Measurements from ENCODE around the gene SLC39A1. TPM values are rescaled to one million over a fixed set of nuclear protein-coding genes. Genes with fewer than 3 reads are reported as not detected.
"Not testable (repeated sequence)": the region's sequence is repeated elsewhere in the genome, so short reads cannot be mapped to it uniquely, and the experiment has no call there.

Gene SLC39A1, protein sequence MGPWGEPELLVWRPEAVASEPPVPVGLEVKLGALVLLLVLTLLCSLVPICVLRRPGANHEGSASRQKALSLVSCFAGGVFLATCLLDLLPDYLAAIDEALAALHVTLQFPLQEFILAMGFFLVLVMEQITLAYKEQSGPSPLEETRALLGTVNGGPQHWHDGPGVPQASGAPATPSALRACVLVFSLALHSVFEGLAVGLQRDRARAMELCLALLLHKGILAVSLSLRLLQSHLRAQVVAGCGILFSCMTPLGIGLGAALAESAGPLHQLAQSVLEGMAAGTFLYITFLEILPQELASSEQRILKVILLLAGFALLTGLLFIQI
- total RNA-seq (2022) (124 and 159 TPM in 2 replicates), Bru-seq, nascent RNA (percentile 61 among the genes with signal in this experiment), BruChase-seq, experiment 1, labeled RNA remaining after a 6-hour chase (percentile 84 among the genes with signal in this experiment), BruChase-seq, experiment 2, labeled RNA remaining after a 2-hour chase (percentile 71 among the genes with signal in this experiment)
- long read RNA-seq, transcript SLC39A1-202 (4 exons, 2,084 nt) = major isoform, 109 of 149 reads
- long read RNA-seq, transcript SLC39A1-204 (3 exons, 2,723 nt) = minor isoform, 11 of 149 reads
- long read RNA-seq, partial matches to known transcripts = 0 of 149 reads
- long read RNA-seq, other reads (novel, unspliced or antisense) = 23 of 149 reads

DNA sequence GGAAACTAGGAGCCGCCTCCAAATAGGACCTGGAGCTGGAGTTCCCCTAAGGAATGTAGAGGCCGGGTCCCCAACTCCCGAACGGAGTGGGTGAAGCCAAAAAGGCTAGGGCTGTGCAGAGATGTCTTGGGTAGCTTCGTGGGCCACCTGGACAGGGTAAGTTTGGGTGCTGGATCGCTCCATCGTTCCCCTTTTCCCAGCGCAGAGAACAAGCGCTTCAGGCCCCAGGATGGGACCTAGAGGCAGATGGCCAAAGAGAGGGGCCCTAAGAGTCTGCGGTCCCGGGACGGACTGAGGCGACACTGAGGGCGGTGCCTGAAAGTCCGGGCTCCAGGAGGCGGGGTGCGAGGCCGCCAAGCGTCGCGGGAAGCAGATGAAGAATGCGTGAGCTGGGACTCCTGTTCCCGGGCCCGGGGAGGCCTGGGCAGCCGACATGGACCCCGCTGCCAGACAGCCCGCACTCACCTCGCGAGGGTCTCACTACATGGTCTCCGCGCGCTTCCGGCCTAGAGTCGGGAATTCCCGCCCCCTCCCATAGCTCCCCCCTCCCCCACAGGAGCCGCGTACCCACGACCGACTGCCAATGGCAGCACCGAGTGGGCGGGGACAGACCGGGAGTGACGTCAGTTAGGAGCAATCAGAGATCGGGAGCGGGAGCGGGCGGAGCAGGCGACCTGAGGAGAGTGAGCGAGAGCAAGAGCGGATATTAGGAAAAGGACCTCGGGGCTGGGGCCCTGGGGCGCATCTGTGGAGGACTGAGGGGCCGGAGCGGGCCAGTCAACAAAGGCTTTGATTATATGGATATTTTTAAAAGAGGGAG lies at the start of gene SLC39A1:
Gene SLC39A1, minus strand, starts transcription at position 508 of the 820 bp plus-strand sequence. CDS start 822 bp downstream, outside the sequence.
- Mint-ChIP-seq H3K4me3 (ENCODE audit: unreplicated experiment) (peak within 1 kb of the TSS; percentile 73), H3K36me3 (ENCODE audit: insufficient read depth, unreplicated experiment) (peaks cover 57% of the 10 kb centered on the region), H3K27me3 (ENCODE audit: insufficient read depth, unreplicated experiment) (no peaks in the 10 kb centered on the region), H3K4me1 (ENCODE audit: insufficient read depth, unreplicated experiment) (peaks cover 58% of the 10 kb centered on the region), H3K9me3 (ENCODE audit: unreplicated experiment) (no peaks in the 10 kb centered on the region), H3K27ac (ENCODE audit: low read depth, unreplicated experiment) (peak within 1 kb of the TSS; percentile 72)
- TF ChIP-seq CTCF (IDR thresholded peaks at IDR 0.05; ENCODE audit: unreplicated experiment) = no peak
- intact Hi-C loops (cut with micrococcal nuclease) = loop anchor here (5.0 kb wide), 1 partner anchor 309 kb away; the partner anchor contains the start of gene HAX1
- peak; percentile 99 for DNase-seq (ENCODE audit: unreplicated experiment)
- POLR2A ChIA-PET = interaction anchor here (0.5 to 16.6 kb wide), 43 partner anchors 12 to 1172 kb away, joined by 3 to 647 read pairs (median 4); partner anchors contain the start of genes CHTOP, CRTC2, DENND4B and GATAD2B
- TSS peak; percentile 22 for BruUV-seq (replicated peaks)
- CTCF ChIA-PET = interaction anchor here (0.5 to 5.1 kb wide), 13 partner anchors 11 to 165 kb away, joined by 3 to 40 read pairs (median 4); partner anchors contain the start of genes DENND4B, JTB and RAB13

GRCh38 chr1:154012543-154012942 lies 49.2 kb upstream of the SLC39A1 start:
- DNase-seq (ENCODE audit: unreplicated experiment); H3K27ac Mint-ChIP-seq (ENCODE audit: low read depth, unreplicated experiment); H3K4me3 Mint-ChIP-seq (ENCODE audit: unreplicated experiment); POLR2A ChIA-PET; H3K36me3 Mint-ChIP-seq (ENCODE audit: insufficient read depth, unreplicated experiment); H3K4me1 Mint-ChIP-seq (ENCODE audit: insufficient read depth, unreplicated experiment); BruUV-seq (replicated peaks); H3K27me3 Mint-ChIP-seq (ENCODE audit: insufficient read depth, unreplicated experiment); CTCF ChIA-PET; H3K9me3 Mint-ChIP-seq (ENCODE audit: unreplicated experiment); intact Hi-C loops (cut with micrococcal nuclease): not testable (repeated sequence)

DNA sequence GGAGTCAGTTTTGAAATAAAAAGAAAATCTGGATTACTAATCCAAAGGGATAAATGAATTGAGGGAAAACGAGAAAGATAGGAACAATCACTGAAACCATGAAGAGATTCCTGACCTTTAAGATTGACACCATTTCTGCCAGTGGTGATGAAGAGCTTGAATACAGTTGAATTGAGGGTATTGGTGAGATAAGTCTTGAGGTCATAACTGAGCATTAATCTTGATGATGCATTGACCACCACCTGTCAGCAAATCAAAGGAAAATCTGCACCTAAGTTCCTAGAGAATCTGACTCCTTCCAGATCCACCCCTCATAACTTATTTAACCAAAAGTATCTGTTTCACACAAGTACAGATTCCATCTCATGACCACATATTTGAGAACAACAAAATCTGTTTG lies 48.8 kb upstream of the SLC39A1 start:
- Mint-ChIP-seq H3K4me3 (ENCODE audit: unreplicated experiment) (no peak overlapping the region), H3K9me3 (ENCODE audit: unreplicated experiment) (no peaks in the 10 kb centered on the region), H3K36me3 (ENCODE audit: insufficient read depth, unreplicated experiment) (no peaks in the 10 kb centered on the region), H3K27ac (ENCODE audit: low read depth, unreplicated experiment) (no peak overlapping the region), H3K4me1 (ENCODE audit: insufficient read depth, unreplicated experiment) (peaks cover 7% of the 10 kb centered on the region), H3K27me3 (ENCODE audit: insufficient read depth, unreplicated experiment) (no peaks in the 10 kb centered on the region)
- intact Hi-C loops (cut with micrococcal nuclease) = no loop called here
- no peak for DNase-seq (ENCODE audit: unreplicated experiment)
- ChIA-PET CTCF (interaction anchor here (0.6 kb wide), 2 partner anchors 33 to 356 kb away, joined by 3 to 4 read pairs; no protein-coding TSS in a partner anchor), POLR2A (no interaction called here)
- no peak for TF ChIP-seq CTCF (IDR thresholded peaks at IDR 0.05; ENCODE audit: unreplicated experiment)
- no TSS peak for BruUV-seq (replicated peaks)

DNA sequence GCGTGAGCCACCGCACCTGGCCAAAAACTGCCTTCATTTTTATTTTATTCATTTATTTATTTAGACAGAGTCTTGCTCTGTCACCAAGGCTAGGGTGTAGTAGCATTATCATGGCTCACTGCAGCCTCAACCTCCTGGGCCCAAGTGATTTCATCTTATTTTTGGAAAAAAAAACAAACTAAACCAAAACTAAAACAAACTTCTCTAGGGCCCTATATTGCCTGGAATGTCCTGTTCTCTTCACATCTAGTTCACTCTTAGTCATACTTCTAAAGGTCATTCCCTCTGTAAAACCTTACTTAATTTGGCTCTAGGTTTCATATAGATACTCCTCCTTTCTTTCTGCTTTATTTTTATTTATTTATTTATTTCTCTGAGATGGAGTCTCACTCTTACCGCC lies 42.8 kb upstream of the SLC39A1 start:
- POLR2A ChIA-PET = no interaction called here
- Mint-ChIP-seq H3K36me3 (ENCODE audit: insufficient read depth, unreplicated experiment) (no peaks in the 10 kb centered on the region), H3K4me3 (ENCODE audit: unreplicated experiment) (no peak overlapping the region), H3K4me1 (ENCODE audit: insufficient read depth, unreplicated experiment) (no peaks in the 10 kb centered on the region), H3K27ac (ENCODE audit: low read depth, unreplicated experiment) (no peak overlapping the region), H3K9me3 (ENCODE audit: unreplicated experiment) (no peaks in the 10 kb centered on the region), H3K27me3 (ENCODE audit: insufficient read depth, unreplicated experiment) (no peaks in the 10 kb centered on the region)
- no peak for TF ChIP-seq CTCF (IDR thresholded peaks at IDR 0.05; ENCODE audit: unreplicated experiment)
- CTCF ChIA-PET = no interaction called here
- peak; percentile 30 for DNase-seq (ENCODE audit: unreplicated experiment)
- BruUV-seq (replicated peaks) = no TSS peak
- intact Hi-C loops (cut with micrococcal nuclease) = no loop called here
